ENCODE measurements around the gene UNC5CL.

DNA sequence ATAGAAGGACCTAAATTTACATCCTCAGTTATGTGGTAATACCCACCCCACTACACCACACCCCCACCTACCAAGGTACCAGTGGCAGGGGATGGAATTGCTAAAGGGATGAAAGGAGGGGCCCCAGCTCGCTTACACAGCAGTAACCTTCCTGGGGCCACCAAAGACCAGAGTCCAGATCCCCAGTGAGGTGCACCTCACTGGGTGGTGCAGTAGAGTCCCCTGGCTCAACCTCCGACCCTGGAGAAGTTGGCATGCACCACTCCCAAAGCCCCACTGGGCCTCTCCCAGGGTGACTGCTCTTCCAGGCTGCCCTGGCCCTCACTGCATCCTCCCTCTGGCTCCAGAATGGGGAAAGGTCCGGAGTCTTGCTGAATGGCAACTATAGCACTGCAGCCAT, 816 bp downstream of the UNC5CL start:
- TF ChIP-seq, protein P1, sequence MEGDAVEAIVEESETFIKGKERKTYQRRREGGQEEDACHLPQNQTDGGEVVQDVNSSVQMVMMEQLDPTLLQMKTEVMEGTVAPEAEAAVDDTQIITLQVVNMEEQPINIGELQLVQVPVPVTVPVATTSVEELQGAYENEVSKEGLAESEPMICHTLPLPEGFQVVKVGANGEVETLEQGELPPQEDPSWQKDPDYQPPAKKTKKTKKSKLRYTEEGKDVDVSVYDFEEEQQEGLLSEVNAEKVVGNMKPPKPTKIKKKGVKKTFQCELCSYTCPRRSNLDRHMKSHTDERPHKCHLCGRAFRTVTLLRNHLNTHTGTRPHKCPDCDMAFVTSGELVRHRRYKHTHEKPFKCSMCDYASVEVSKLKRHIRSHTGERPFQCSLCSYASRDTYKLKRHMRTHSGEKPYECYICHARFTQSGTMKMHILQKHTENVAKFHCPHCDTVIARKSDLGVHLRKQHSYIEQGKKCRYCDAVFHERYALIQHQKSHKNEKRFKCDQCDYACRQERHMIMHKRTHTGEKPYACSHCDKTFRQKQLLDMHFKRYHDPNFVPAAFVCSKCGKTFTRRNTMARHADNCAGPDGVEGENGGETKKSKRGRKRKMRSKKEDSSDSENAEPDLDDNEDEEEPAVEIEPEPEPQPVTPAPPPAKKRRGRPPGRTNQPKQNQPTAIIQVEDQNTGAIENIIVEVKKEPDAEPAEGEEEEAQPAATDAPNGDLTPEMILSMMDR (conservative IDR thresholded peaks at IDR 0.05 in 1 of 2, IDR thresholded peaks at IDR 0.05 in 1 of 2; ENCODE audit: low read depth in 1 of 2, low read length in 2 of 2) = no peak
- no peak for TF ChIP-seq EZH2 (IDR thresholded peaks at IDR 0.05; ENCODE audit: low read length, missing control alignments)

Data from fibroblast of lung (primary cell).